ENCODE data around the gene FOLH1.
"Not testable (repeated sequence)": the region's sequence is repeated elsewhere in the genome, so short reads cannot be mapped to it uniquely, and the experiment has no call there.

- not testable (repeated sequence) for TF ChIP-seq POLR2A (IDR thresholded peaks at IDR 0.05)
- TF ChIP-seq CTCF (IDR thresholded peaks at IDR 0.05), result peak in 10 of 12 donors; percentile 28 to 66 (median 50)
Measured at GRCh38 chr11:49229136-49229535, 20.7 kb upstream of the FOLH1 start.

All from heart left ventricle (tissue), 13 donors.